NCI-H748 treated with DMSO at 0.1 percent for 48 hours (cell line): Measurements from ENCODE around the gene PAXX.

Experiments
- DNase-seq: peaks from one replicate; lab custom pipeline; 2025; lab: John Stamatoyannopoulos, UW

Gene PAXX

GRCh38 chr9:137006116-137007003 lies 14.1 kb downstream of the PAXX start:
- DNase-seq, result no peak

- DNase-seq, result no peak
Observed at GRCh38 chr9:137007108-137007815, 15.0 kb downstream of the PAXX start.

DNA sequence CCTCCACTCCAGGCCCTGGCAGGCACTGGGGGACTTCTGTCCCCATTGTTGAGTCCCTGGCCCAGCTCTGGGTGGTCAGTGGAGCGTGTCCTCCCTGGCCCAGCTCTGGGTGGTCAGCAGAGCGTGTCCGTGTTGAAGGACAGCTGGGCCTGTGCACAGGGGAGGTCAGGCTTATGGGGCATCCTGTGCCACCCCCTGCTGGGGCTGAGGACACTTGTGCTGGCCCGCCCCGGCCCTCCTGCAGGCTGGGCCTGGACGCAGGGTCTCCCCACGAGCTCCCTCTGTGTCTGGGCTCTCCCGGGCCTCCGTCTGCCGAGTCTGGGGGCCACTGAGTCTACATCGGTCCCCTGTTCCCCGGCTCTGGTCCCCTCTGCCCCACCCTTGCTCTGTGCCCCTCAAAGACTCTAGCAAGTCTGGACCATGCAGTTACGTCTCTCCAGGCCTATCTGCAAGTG lies 15.6 kb downstream of the PAXX start:
- DNase-seq, result no peak

DNA sequence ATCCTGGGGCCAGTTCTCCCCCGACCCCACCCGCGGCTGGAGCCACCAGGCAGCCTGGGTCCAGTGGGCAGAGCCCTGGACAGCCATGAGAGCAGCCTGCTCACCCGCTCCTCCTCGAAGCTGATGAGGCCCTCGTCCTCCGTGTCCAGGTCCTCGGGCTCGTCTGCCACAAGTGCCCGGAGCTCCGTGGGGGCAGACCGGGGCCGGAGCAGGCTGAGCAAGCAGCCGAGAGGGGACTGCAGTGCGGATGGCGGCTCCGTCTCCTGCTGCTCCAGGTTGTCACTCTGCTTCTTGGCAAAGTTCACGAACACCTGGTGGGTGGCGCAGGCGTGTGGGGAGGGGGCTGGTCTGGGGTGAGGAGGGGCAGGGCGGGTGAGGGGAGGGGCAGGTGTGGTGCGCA lies 16.1 kb downstream of the PAXX start:
- DNase-seq, result no peak

DNA sequence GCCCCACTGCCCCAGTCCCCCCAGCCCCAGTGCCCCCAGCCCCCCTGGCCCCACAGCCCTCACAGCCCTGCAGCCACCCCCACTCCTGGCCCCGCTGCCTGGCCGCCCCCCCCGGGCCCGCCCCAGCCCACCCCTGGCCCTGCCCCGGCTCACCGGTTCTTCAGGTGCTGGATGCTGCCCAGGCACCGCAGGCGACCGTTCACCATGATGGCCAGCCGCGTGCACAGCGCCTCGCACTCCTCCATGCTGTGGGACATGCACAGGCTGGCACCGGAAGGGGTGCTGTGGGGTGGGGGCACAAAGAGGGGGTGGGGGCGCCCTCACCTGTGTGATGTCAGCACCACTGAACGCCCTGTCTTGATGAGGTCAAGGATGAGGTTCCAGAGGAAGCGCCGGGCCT lies 17.0 kb downstream of the PAXX start:
- no peak for DNase-seq

DNA sequence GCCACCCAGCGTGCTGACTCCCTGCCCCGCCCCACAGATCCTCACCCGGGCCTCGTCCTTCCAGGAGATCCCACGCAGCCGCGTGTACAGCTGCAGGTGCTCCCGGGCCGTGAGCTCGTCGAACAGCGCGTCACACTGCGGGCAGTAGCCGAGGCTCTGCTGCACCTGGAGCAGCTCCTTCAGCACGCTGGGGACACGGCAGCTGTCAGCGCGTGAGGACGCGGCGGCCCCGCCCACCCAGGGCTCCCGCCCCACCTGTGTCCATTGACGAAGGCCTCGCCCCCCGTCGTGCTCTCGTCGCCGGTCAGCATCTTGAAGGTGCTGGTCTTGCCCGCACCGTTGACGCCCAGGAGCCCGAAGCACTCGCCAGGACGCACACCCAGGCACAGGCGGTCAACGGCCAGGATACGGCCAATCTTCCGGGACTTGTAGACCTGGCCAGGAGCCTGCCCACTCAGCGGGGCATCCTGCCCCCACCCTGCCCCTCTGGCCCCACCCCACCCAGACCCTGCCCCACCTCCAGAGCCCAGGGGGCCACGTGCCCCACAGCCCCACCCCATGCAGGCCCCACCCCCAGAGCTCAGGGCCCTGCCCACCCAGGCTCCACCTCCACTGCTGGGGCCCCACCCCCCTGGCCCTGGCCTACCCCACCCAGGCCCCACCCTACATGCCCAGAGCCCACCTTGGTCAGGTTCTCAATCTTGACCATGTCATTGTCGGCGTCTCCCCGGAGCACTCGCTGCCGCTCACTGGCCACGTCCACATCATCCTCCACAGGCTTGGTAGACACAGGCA lies 17.9 kb downstream of the PAXX start:
- no peak for DNase-seq

DNA sequence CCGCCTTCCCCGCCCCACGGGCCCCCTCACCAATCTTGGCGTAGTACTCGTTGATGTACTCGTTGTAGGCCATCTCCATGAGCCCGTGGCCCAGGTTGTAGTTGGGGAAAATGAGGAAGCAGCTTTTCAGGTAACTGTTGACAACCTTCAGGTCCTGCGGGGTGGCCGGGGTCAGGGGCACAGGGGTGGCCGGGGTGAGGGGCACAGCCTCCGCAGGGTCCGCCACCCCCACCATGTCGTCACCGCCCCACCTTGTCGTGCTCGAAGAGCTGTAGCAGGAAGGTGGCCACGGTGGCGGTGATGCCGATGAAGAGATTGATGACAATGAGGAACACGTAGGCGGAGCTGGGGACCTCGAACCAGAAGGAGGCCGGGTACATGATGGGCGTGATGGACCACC lies 18.9 kb downstream of the PAXX start:
- no peak for DNase-seq

- DNase-seq, result no peak
Observed at GRCh38 chr9:137011907-137012675, 19.9 kb downstream of the PAXX start.

DNA sequence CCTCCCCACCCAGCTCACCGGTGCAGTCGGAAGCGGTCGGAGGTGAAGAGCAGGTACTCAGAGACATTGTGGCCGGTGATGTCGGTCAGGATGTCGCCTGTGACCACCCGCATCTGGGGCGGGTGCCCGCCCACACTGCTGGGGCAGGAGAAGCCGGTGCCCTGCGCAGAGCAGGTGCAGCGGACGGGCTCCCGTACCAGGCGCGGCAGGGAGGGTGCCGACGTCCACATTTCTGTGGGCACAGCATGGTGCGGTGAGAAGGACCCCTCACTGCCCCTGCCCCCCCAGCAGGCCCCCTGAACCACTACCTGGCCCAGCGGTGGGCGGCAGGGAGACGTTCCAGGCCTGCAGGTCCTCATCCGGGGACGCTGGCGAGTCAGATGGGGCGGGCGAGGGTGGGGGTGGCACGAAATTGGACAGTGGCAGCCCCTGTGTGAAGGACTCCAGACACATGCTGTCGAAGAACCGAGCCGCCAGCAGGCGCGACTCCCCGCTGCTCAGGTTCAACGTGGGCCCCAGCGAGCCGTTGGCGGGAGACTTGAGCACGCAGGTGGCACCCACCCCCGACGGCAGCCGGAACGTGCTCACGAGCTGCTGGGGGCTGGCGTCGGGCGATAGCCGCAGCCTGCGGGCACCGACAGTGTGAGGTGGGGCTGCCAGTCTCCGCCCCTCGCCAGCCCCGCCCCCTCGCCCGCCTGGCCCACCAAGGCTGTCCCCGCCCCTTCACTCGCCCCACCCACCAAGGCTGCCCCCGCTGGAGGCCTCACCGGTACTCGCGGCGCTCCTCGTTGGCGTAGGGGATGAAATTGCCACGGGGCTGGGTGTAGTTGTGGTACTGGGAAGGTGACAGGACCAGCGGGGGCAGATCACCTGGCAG lies 20.7 kb downstream of the PAXX start:
- no peak for DNase-seq

- DNase-seq, result no peak
Observed at GRCh38 chr9:137013571-137013940, 21.3 kb downstream of the PAXX start.

- no peak for DNase-seq
Observed at GRCh38 chr9:137014166-137014565, 21.9 kb downstream of the PAXX start.

- DNase-seq, result no peak
Observed at GRCh38 chr9:137014776-137015539, 22.7 kb downstream of the PAXX start.

DNA sequence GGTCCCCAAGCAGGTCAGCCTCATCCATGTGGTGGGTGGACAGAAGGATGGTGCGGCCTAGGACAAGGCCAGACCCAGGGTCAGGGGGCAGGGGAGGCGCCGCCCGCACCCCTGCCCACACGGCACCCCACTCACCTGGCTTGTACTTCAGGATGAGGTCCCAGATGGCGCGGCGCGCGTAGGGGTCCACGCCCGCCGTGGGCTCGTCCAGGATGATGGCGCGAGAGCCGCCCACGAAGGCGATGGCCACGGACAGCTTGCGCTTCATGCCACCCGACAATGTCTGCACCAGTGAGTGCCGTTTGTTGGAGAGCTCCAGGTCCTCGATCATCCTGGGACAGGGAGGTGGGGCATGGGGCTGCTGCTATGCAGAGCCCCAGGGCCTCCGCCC lies 23.3 kb downstream of the PAXX start:
- no peak for DNase-seq

DNA sequence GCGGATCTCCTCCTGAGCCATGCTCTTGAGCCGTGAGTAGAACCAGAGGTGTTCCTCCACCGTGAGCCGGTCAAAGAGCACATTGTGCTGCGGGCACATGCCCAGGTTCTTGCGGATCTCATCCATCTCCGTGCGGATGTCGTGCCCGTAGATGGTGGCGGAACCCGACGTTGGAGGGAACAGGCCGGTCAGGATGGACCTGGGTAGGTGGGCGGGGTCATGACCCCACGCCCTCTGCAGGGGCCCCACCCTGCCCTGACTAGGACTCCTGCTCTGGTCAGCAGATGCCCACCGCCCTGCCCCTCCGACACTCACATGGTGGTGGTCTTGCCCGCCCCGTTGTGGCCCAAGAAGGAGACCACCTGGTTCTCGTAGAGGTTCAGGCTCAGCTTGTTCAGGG lies 23.8 kb downstream of the PAXX start:
- DNase-seq, result no peak

- DNase-seq, result no peak
Observed at GRCh38 chr9:137016436-137016835, 24.2 kb downstream of the PAXX start.

- DNase-seq, result no peak
Observed at GRCh38 chr9:137017071-137017470, 24.8 kb downstream of the PAXX start.

- DNase-seq, result no peak
Observed at GRCh38 chr9:137017791-137018497, 25.7 kb downstream of the PAXX start.

- DNase-seq, result no peak
Observed at GRCh38 chr9:137018761-137019559, 26.7 kb downstream of the PAXX start.
